ENCODE data around the gene MARS1. TPM values are rescaled to one million over a fixed set of nuclear protein-coding genes. Genes with fewer than 3 reads are reported as not detected.
"Not testable (repeated sequence)": the region's sequence is repeated elsewhere in the genome, so short reads cannot be mapped to it uniquely, and the experiment has no call there.

The MARS1 gene
- total RNA-seq, 1 donor from 2014 or later: 78.0 TPM

- intact Hi-C loops (cut with DNase I): no loop called here
- Histone ChIP-seq H3K4me3 (no peak overlapping the region), H3K9me3 (no peaks in the 10 kb centered on the region), H3K27ac (no peak overlapping the region), H3K4me1 (no peaks in the 10 kb centered on the region), H3K36me3 (peaks cover 42 to 70% of the 10 kb centered on the region in 2 donors), H3K27me3 (no peaks in the 10 kb centered on the region)
- TF ChIP-seq, protein P1, sequence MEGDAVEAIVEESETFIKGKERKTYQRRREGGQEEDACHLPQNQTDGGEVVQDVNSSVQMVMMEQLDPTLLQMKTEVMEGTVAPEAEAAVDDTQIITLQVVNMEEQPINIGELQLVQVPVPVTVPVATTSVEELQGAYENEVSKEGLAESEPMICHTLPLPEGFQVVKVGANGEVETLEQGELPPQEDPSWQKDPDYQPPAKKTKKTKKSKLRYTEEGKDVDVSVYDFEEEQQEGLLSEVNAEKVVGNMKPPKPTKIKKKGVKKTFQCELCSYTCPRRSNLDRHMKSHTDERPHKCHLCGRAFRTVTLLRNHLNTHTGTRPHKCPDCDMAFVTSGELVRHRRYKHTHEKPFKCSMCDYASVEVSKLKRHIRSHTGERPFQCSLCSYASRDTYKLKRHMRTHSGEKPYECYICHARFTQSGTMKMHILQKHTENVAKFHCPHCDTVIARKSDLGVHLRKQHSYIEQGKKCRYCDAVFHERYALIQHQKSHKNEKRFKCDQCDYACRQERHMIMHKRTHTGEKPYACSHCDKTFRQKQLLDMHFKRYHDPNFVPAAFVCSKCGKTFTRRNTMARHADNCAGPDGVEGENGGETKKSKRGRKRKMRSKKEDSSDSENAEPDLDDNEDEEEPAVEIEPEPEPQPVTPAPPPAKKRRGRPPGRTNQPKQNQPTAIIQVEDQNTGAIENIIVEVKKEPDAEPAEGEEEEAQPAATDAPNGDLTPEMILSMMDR (IDR thresholded peaks at IDR 0.05): no peak
- no peak for DNase-seq (ENCODE audit: low spot score in 2 of 2)
Measured at GRCh38 chr12:57496822-57497221, 9.0 kb downstream of the MARS1 start.

- Histone ChIP-seq H3K9me3 (no peaks in the 10 kb centered on the region), H3K4me1 (no peaks in the 10 kb centered on the region), H3K27ac (no peak overlapping the region), H3K27me3 (no peaks in the 10 kb centered on the region), H3K36me3 (peaks cover 47 to 75% of the 10 kb centered on the region in 2 donors), H3K4me3 (no peak overlapping the region)
- DNase-seq (ENCODE audit: low spot score in 2 of 2): no peak
- TF ChIP-seq, protein P1 (IDR thresholded peaks at IDR 0.05): no peak
- intact Hi-C loops (cut with DNase I): no loop called here
Measured at GRCh38 chr12:57497223-57498131, 9.6 kb downstream of the MARS1 start.

DNA sequence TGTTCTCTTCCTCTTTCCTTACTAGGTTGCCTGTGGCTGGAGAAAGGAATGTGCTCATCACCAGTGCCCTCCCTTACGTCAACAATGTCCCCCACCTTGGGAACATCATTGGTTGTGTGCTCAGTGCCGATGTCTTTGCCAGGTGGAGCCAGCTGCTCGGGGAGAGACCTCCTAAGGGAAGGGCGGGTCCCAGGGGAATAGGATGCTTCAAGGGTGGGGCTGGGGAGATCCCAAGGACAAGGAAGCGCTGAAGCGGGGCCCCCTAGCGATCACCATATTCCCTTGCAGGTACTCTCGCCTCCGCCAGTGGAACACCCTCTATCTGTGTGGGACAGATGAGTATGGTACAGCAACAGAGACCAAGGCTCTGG, 10.2 kb downstream of the MARS1 start:
- DNase-seq (ENCODE audit: low spot score in 2 of 2): no peak
- Histone ChIP-seq H3K27me3 (no peaks in the 10 kb centered on the region), H3K9me3 (no peaks in the 10 kb centered on the region), H3K36me3 (peaks cover 51 to 81% of the 10 kb centered on the region in 2 donors), H3K27ac (no peak overlapping the region), H3K4me3 (no peak overlapping the region), H3K4me1 (no peaks in the 10 kb centered on the region)
- TF ChIP-seq, protein P1 (IDR thresholded peaks at IDR 0.05): no peak
- intact Hi-C loops (cut with DNase I): no loop called here

GRCh38 chr12:57498571-57498970, 10.7 kb downstream of the MARS1 start:
- DNase-seq (ENCODE audit: low spot score in 2 of 2): no peak
- no peaks in the 10 kb centered on the region for H3K27me3 ChIP-seq
- TF ChIP-seq, protein P1 (IDR thresholded peaks at IDR 0.05): no peak
- no peak overlapping the region for H3K4me3 ChIP-seq
- no peak overlapping the region for H3K27ac ChIP-seq
- H3K4me1 ChIP-seq: no peaks in the 10 kb centered on the region
- H3K36me3 ChIP-seq: peaks cover 56 to 86% of the 10 kb centered on the region in 2 donors
- H3K9me3 ChIP-seq: no peaks in the 10 kb centered on the region
- intact Hi-C loops (cut with DNase I): no loop called here

GRCh38 chr12:57500213-57500612, 12.3 kb downstream of the MARS1 start:
- Histone ChIP-seq H3K27me3 (no peaks in the 10 kb centered on the region), H3K4me1 (no peaks in the 10 kb centered on the region), H3K36me3 (peaks cover 66 to 92% of the 10 kb centered on the region in 2 donors), H3K9me3 (no peaks in the 10 kb centered on the region), H3K4me3 (no peak overlapping the region), H3K27ac (no peak overlapping the region)
- TF ChIP-seq, protein P1 (IDR thresholded peaks at IDR 0.05): no peak
- DNase-seq (ENCODE audit: low spot score in 2 of 2): no peak
- intact Hi-C loops (cut with DNase I): no loop called here

- H3K4me3 ChIP-seq; H3K9me3 ChIP-seq; H3K4me1 ChIP-seq; H3K27ac ChIP-seq; intact Hi-C loops (cut with DNase I); H3K27me3 ChIP-seq; DNase-seq (ENCODE audit: low spot score in 2 of 2): not testable (repeated sequence)
- H3K36me3 ChIP-seq: peaks cover 76 to 88% of the 10 kb centered on the region in 2 donors
Measured at GRCh38 chr12:57502311-57502969, 14.6 kb downstream of the MARS1 start.

DNA sequence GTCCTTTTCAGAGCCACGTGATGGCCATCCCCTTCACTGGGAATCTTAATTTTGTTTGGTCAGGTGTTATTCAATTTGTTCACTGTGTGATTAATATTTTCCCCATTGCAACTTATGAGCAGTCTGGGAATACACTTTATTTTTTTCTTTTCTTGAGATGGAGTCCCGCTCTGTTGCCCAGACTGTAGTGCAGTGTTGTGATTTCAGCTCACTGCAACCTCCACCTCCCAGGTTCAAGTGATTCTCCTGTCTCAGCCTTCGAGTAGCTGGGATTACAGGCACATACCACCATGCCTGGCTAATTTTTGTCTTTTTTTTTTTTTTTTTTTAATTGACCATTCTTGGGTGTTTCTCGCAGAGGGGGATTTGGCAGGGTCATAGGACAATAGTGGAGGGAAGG, 18.7 kb downstream of the MARS1 start:
- intact Hi-C loops (cut with DNase I); H3K4me1 ChIP-seq; H3K27me3 ChIP-seq; H3K9me3 ChIP-seq; H3K4me3 ChIP-seq; H3K27ac ChIP-seq; DNase-seq (ENCODE audit: low spot score in 2 of 2): not testable (repeated sequence)
- peaks cover 62 to 71% of the 10 kb centered on the region in 2 donors for H3K36me3 ChIP-seq

GRCh38 chr12:57507796-57508195, 19.9 kb downstream of the MARS1 start:
- intact Hi-C loops (cut with DNase I); H3K27ac ChIP-seq; H3K4me3 ChIP-seq; DNase-seq (ENCODE audit: low spot score in 2 of 2); H3K4me1 ChIP-seq; H3K27me3 ChIP-seq; H3K9me3 ChIP-seq: not testable (repeated sequence)
- peaks cover 64 to 71% of the 10 kb centered on the region in 2 donors for H3K36me3 ChIP-seq
